OCI-LY7 (cell line): ENCODE results near the gene ART1.

Experiments
- CTCF ChIP-seq: fragments of 200-600 bp; sonication (generic); conservative IDR thresholded peaks from 2 replicates; pipeline ENCODE4 v1.5.1; 2014; ENCODE audit warnings: mild to moderate bottlenecking, antibody characterized with exemption, low read length, moderate library complexity, mixed read lengths
- EZH2phosphoT487 ChIP-seq: fragments of 200-600 bp; sonication (generic); IDR thresholded peaks from 2 replicates; pipeline ENCODE4 v1.6.1; 2018; ENCODE audit warnings: low read depth, borderline replicate concordance, mild to moderate bottlenecking, mixed run types, antibody characterized with exemption, low read length, moderate library complexity, mixed read lengths

- no peak for TF ChIP-seq CTCF
- TF ChIP-seq EZH2phosphoT487: no peak
These were observed 21.0 kb upstream of the ART1 start for GRCh38 chr11:3623767-3624458.
